Activated CD4-positive, alpha-beta memory T cell treated with anti-CD3 and anti-CD28 coated beads for 36 hours (primary cell): ENCODE measurements around the gene SIRT7. TPM values are rescaled to one million over a fixed set of nuclear protein-coding genes. Genes with fewer than 3 reads are reported as not detected.

ENCODE experiments used
- CTCF ChIA-PET: fragments of 350-600 bp; sonication (Branson Sonifier 250); formaldehyde crosslinking; loops from one replicate; lab custom pipeline; 2021; ENCODE audit warnings: antibody characterized with exemption, inconsistent platforms; lab: Charles Lee
- POLR2A ChIA-PET: fragments of 350-600 bp; sonication (Branson Sonifier 250); formaldehyde crosslinking; loops from one replicate; lab custom pipeline; 2021; ENCODE audit warnings: antibody characterized with exemption; lab: Charles Lee
- DNase-seq: peaks from one replicate; pipeline ENCODE4 v3.0.0-alpha.2; 2020
- H3K27ac Mint-ChIP-seq: one replicate; pipeline ENCODE4 v1.8.0; 2021; ENCODE audit warnings: mixed read lengths
- H3K27me3 Mint-ChIP-seq: one replicate; pipeline ENCODE4 v1.8.0; 2021; ENCODE audit warnings: mixed read lengths
- H3K36me3 Mint-ChIP-seq: one replicate; pipeline ENCODE4 v1.8.0; 2021; ENCODE audit warnings: mixed read lengths
- H3K4me1 Mint-ChIP-seq: one replicate; pipeline ENCODE4 v1.8.0; 2021; ENCODE audit warnings: low read depth, mixed read lengths
- H3K4me3 Mint-ChIP-seq: one replicate; pipeline ENCODE4 v1.8.0; 2021; ENCODE audit warnings: mild to moderate bottlenecking, mixed read lengths
- H3K9me3 Mint-ChIP-seq: one replicate; pipeline ENCODE4 v1.8.0; 2021; ENCODE audit warnings: mixed read lengths
- intact Hi-C: fragments of 100-400 bp; cut with micrococcal nuclease; formaldehyde crosslinking; loops from one replicate; pipeline ENCODE4 v1.15.1; 2023
- total RNA-seq, 2 experiments: library from RNA; stranded (reverse); gene quantifications; one replicate each; pipeline ENCODE4 v1.2.3, GENCODE V29; 2021

The SIRT7 gene
- total RNA-seq, 2 experiments from 2014 or later, result 32.0 to 33.1 TPM

GRCh38 chr17:81905424-81905875 lies 12.5 kb downstream of the SIRT7 start:
- POLR2A ChIA-PET, result no interaction called here

GRCh38 chr17:81904600-81905423 lies 13.2 kb downstream of the SIRT7 start:
- peaks cover 8% of the 10 kb centered on the region for H3K27me3 Mint-ChIP-seq
- H3K4me1 Mint-ChIP-seq, result peaks cover 8% of the 10 kb centered on the region
- no peaks in the 10 kb centered on the region for H3K9me3 Mint-ChIP-seq
- intact Hi-C loops, result no loop called here
- H3K27ac Mint-ChIP-seq, result no peak overlapping the region
- POLR2A ChIA-PET, result no interaction called here
- peaks cover 15% of the 10 kb centered on the region for H3K36me3 Mint-ChIP-seq
- no peak for DNase-seq
- no peak overlapping the region for H3K4me3 Mint-ChIP-seq
- CTCF ChIA-PET, result no interaction called here

More at GRCh38 chr17:81905424-81905875, 12.5 kb downstream of the SIRT7 start:
- Mint-ChIP-seq H3K27me3 (peaks cover 8% of the 10 kb centered on the region), H3K4me1 (peaks cover 12% of the 10 kb centered on the region), H3K36me3 (peaks cover 8% of the 10 kb centered on the region), H3K27ac (no peak overlapping the region), H3K4me3 (no peak overlapping the region), H3K9me3 (no peaks in the 10 kb centered on the region)
- intact Hi-C loops, result no loop called here
- no peak for DNase-seq
- CTCF ChIA-PET, result no interaction called here

GRCh38 chr17:81903896-81904599 lies 13.9 kb downstream of the SIRT7 start:
- ChIA-PET POLR2A (no interaction called here), CTCF (no interaction called here)
- peaks cover 17% of the 10 kb centered on the region for H3K36me3 Mint-ChIP-seq
- no peak overlapping the region for H3K4me3 Mint-ChIP-seq
- peaks cover 8% of the 10 kb centered on the region for H3K27me3 Mint-ChIP-seq
- no peaks in the 10 kb centered on the region for H3K9me3 Mint-ChIP-seq
- no peak for DNase-seq
- intact Hi-C loops, result no loop called here
- no peak overlapping the region for H3K27ac Mint-ChIP-seq
- peaks cover 8% of the 10 kb centered on the region for H3K4me1 Mint-ChIP-seq

GRCh38 chr17:81903415-81903831 lies 14.6 kb downstream of the SIRT7 start:
- H3K9me3 Mint-ChIP-seq, result no peaks in the 10 kb centered on the region
- peaks cover 8% of the 10 kb centered on the region for H3K4me1 Mint-ChIP-seq
- H3K27ac Mint-ChIP-seq, result no peak overlapping the region
- H3K4me3 Mint-ChIP-seq, result no peak overlapping the region
- POLR2A ChIA-PET, result no interaction called here
- H3K36me3 Mint-ChIP-seq, result peaks cover 16% of the 10 kb centered on the region
- no peak for DNase-seq
- peaks cover 8% of the 10 kb centered on the region for H3K27me3 Mint-ChIP-seq
- intact Hi-C loops, result no loop called here
- CTCF ChIA-PET, result no interaction called here

- CTCF ChIA-PET, result no interaction called here
- H3K27ac Mint-ChIP-seq, result no peak overlapping the region
- POLR2A ChIA-PET, result no interaction called here
- peaks cover 21% of the 10 kb centered on the region for H3K36me3 Mint-ChIP-seq
- H3K4me1 Mint-ChIP-seq, result peaks cover 8% of the 10 kb centered on the region
- no peaks in the 10 kb centered on the region for H3K9me3 Mint-ChIP-seq
- H3K4me3 Mint-ChIP-seq, result no peak overlapping the region
- no peak for DNase-seq
- intact Hi-C loops, result no loop called here
- peaks cover 8% of the 10 kb centered on the region for H3K27me3 Mint-ChIP-seq
Observed at GRCh38 chr17:81902653-81903414, 15.1 kb downstream of the SIRT7 start.

- Mint-ChIP-seq H3K27ac (no peak within 1 kb of the TSS), H3K9me3 (no peaks in the 10 kb centered on the region), H3K27me3 (peaks cover 8% of the 10 kb centered on the region), H3K4me1 (peaks cover 8% of the 10 kb centered on the region), H3K4me3 (no peak within 1 kb of the TSS), H3K36me3 (peaks cover 23% of the 10 kb centered on the region)
- POLR2A ChIA-PET, result interaction anchor here (0.6 kb wide), 1 partner anchor 47 kb away, joined by 4 read pairs; no protein-coding TSS in a partner anchor
- intact Hi-C loops, result no loop called here
- DNase-seq, result no peak
- CTCF ChIA-PET, result no interaction called here
Observed at GRCh38 chr17:81902023-81902652, 15.8 kb downstream of the SIRT7 start, which contains the start of gene NPB. TSS of gene NPB (plus strand) at chr17:81902238. CDS start at chr17:81902278, 40 bp downstream.

- CTCF ChIA-PET, result no interaction called here
- no peak overlapping the region for H3K4me3 Mint-ChIP-seq
Observed at GRCh38 chr17:81901167-81902022, 16.6 kb downstream of the SIRT7 start.

GRCh38 chr17:81900181-81900820 lies 17.7 kb downstream of the SIRT7 start:
- ChIA-PET CTCF (no interaction called here), POLR2A (no interaction called here)
- Mint-ChIP-seq H3K36me3 (peaks cover 25% of the 10 kb centered on the region), H3K27ac (no peak overlapping the region), H3K27me3 (peaks cover 8% of the 10 kb centered on the region), H3K4me3 (no peak overlapping the region), H3K4me1 (peaks cover 8% of the 10 kb centered on the region), H3K9me3 (no peaks in the 10 kb centered on the region)
- intact Hi-C loops, result no loop called here
- no peak for DNase-seq

More at GRCh38 chr17:81901167-81902022, 16.6 kb downstream of the SIRT7 start:
- POLR2A ChIA-PET, result interaction anchor here (0.6 kb wide), 1 partner anchor 46 kb away, joined by 4 read pairs; no protein-coding TSS in a partner anchor
- Mint-ChIP-seq H3K4me1 (peaks cover 8% of the 10 kb centered on the region), H3K27ac (no peak overlapping the region), H3K9me3 (no peaks in the 10 kb centered on the region), H3K27me3 (peaks cover 8% of the 10 kb centered on the region), H3K36me3 (peaks cover 21% of the 10 kb centered on the region)
- DNase-seq, result no peak
- intact Hi-C loops, result no loop called here

- intact Hi-C loops, result no loop called here
- H3K36me3 Mint-ChIP-seq, result peaks cover 28% of the 10 kb centered on the region
- no peak overlapping the region for H3K27ac Mint-ChIP-seq
- H3K9me3 Mint-ChIP-seq, result no peaks in the 10 kb centered on the region
- ChIA-PET CTCF (no interaction called here), POLR2A (no interaction called here)
- H3K27me3 Mint-ChIP-seq, result peaks cover 8% of the 10 kb centered on the region
- H3K4me1 Mint-ChIP-seq, result peaks cover 8% of the 10 kb centered on the region
- DNase-seq, result no peak
- no peak overlapping the region for H3K4me3 Mint-ChIP-seq
Observed at GRCh38 chr17:81899514-81900166, 18.3 kb downstream of the SIRT7 start.

GRCh38 chr17:81898885-81899284 lies 19.1 kb downstream of the SIRT7 start:
- DNase-seq, result no peak
- Mint-ChIP-seq H3K9me3 (no peaks in the 10 kb centered on the region), H3K4me1 (peaks cover 8% of the 10 kb centered on the region), H3K4me3 (no peak overlapping the region), H3K27ac (no peak overlapping the region), H3K36me3 (peaks cover 28% of the 10 kb centered on the region), H3K27me3 (peaks cover 8% of the 10 kb centered on the region)
- intact Hi-C loops, result no loop called here
- POLR2A ChIA-PET, result no interaction called here
- CTCF ChIA-PET, result no interaction called here
